ENCODE data around the gene OR52D1.

Gene OR52D1

GRCh38 chr11:5488385-5488784 is at the start of gene OR52D1:
Gene OR52D1, plus strand, starts transcription at chr11:5488685. Its CDS starts 22 bp downstream, at chr11:5488707.
- DNase-seq = no peak

GRCh38 chr11:5441414-5441813 is 47.1 kb upstream of the OR52D1 start, which contains the start of gene OR51I1:
Gene OR51I1, minus strand, starts transcription at chr11:5441514. Its CDS starts 0 bp downstream, at chr11:5441514.
- DNase-seq = no peak

GRCh38 chr11:5443835-5444393 is 44.6 kb upstream of the OR52D1 start:
- DNase-seq = no peak

GRCh38 chr11:5449023-5449422 is 39.5 kb upstream of the OR52D1 start, which contains the start of gene OR51I2:
Gene OR51I2, plus strand, starts transcription at chr11:5449323. Its CDS starts 4,166 bp downstream, at chr11:5453489.
- no peak for DNase-seq

GRCh38 chr11:5449432-5449831 is 39.1 kb upstream of the OR52D1 start:
- no peak for DNase-seq

- DNase-seq = no peak
These were observed 27.4 kb upstream of the OR52D1 start for GRCh38 chr11:5460983-5461621.

GRCh38 chr11:5467527-5467926 is 21.0 kb upstream of the OR52D1 start:
- DNase-seq = peak; percentile 23

- no peak for DNase-seq
These were observed 14.6 kb upstream of the OR52D1 start for GRCh38 chr11:5473921-5474320.

- DNase-seq = peak; percentile 18
These were observed 12.2 kb upstream of the OR52D1 start for GRCh38 chr11:5476186-5476819.

GRCh38 chr11:5486003-5486402 is 2.5 kb upstream of the OR52D1 start:
- DNase-seq = no peak

GRCh38 chr11:5486421-5486820 is 2.1 kb upstream of the OR52D1 start:
- no peak for DNase-seq

- DNase-seq = no peak
These were observed 414 bp downstream of the OR52D1 start for GRCh38 chr11:5488798-5489399.

GRCh38 chr11:5489576-5490357 is 1.3 kb downstream of the OR52D1 start:
- no peak for DNase-seq

GRCh38 chr11:5499671-5500070 is 11.2 kb downstream of the OR52D1 start:
- DNase-seq = no peak

- DNase-seq = no peak
These were observed 11.9 kb downstream of the OR52D1 start for GRCh38 chr11:5500393-5500801.

GRCh38 chr11:5504403-5504921 is 16.0 kb downstream of the OR52D1 start:
- no peak for DNase-seq

- no peak for DNase-seq
These were observed 17.0 kb downstream of the OR52D1 start for GRCh38 chr11:5505363-5506048.

GRCh38 chr11:5507177-5507932 is 18.9 kb downstream of the OR52D1 start:
- no peak for DNase-seq

- no peak for DNase-seq
These were observed 19.4 kb downstream of the OR52D1 start for GRCh38 chr11:5507933-5508305.

- no peak for DNase-seq
These were observed 20.1 kb downstream of the OR52D1 start for GRCh38 chr11:5508605-5509004.

- no peak for DNase-seq
These were observed 21.3 kb downstream of the OR52D1 start, which contains the start of gene UBQLN3 for GRCh38 chr11:5509803-5510202. Gene UBQLN3, minus strand, starts transcription at chr11:5509957. Its CDS starts 399 bp downstream, at chr11:5509558.
